SU-DHL-6 (cell line): ENCODE measurements around the gene LRRC25.

Experiments
- EZH2phosphoT487 ChIP-seq: fragments of 200-600 bp; sonication (generic), shearing (Covaris generic); conservative IDR thresholded peaks from 2 replicates; pipeline ENCODE4 v1.6.1; 2018; ENCODE audit warnings: mild to moderate bottlenecking, antibody characterized with exemption, low read length, moderate library complexity, mixed read lengths
- TF ChIP-seq, protein P1 (sequence below): fragments of 200-600 bp; sonication (generic); IDR thresholded peaks from one replicate; pipeline ENCODE4 v1.5.1; 2017; ENCODE audit warnings: antibody characterized with exemption, mild to moderate bottlenecking, low read length, moderate library complexity; ENCODE audit not compliant: insufficient read depth, poor library complexity, severe bottlenecking

DNA sequence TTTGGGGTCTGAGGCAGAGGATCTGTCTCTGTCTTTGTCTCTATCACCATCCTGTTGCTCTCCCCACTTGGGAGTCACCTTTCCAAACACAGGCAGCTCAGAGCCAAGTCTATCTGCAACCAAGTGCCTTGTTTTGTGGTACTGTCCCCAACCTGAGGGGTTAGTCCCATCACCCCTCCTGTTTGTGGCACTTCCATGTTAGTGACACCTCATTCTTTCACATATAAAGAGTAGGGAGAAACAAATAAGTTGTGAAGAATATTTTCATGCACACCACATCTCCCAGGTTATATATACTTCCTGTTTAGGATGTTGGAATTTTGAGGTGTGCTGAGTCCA lies 7.7 kb downstream of the LRRC25 start:
- TF ChIP-seq, protein P1, sequence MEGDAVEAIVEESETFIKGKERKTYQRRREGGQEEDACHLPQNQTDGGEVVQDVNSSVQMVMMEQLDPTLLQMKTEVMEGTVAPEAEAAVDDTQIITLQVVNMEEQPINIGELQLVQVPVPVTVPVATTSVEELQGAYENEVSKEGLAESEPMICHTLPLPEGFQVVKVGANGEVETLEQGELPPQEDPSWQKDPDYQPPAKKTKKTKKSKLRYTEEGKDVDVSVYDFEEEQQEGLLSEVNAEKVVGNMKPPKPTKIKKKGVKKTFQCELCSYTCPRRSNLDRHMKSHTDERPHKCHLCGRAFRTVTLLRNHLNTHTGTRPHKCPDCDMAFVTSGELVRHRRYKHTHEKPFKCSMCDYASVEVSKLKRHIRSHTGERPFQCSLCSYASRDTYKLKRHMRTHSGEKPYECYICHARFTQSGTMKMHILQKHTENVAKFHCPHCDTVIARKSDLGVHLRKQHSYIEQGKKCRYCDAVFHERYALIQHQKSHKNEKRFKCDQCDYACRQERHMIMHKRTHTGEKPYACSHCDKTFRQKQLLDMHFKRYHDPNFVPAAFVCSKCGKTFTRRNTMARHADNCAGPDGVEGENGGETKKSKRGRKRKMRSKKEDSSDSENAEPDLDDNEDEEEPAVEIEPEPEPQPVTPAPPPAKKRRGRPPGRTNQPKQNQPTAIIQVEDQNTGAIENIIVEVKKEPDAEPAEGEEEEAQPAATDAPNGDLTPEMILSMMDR = no peak
- TF ChIP-seq EZH2phosphoT487 = no peak
